ENCODE measurements around the gene TCIRG1.

Gene TCIRG1

DNA sequence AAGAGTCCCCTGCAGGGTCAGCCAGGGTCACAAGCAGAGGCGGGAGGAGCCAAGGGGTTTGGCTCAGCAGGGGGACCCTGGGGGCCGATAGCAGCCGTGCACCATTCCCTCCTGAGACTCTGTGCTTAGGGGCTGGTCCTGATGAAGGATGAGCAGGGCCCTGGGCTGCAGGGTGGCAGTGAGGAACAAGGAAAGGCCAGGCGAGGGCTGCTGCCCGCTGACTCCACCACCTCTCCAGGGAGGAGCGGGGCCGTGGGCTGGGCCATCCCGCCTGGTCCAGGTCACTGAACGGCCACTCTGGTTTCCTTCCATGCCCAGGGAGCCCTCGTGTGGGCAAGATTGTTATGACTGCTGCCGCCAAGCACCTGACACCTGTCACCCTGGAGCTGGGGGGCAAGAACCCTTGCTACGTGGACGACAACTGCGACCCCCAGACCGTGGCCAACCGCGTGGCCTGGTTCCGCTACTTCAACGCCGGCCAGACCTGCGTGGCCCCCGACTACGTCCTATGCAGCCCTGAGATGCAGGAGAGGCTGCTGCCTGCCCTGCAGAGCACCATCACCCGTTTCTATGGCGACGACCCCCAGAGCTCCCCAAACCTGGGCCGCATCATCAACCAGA lies 17.5 kb upstream of the TCIRG1 start:
- Histone ChIP-seq H3K9me3 (ENCODE audit: control insufficient read depth, insufficient read depth, low read length) (no peaks in the 10 kb centered on the region), H3K4me1 (ENCODE audit: control insufficient read depth, insufficient read depth, low read length) (no peaks in the 10 kb centered on the region), H3K4me3 (ENCODE audit: low read length) (no peak overlapping the region), H3K36me3 (ENCODE audit: control insufficient read depth, insufficient read depth, low read length) (no peaks in the 10 kb centered on the region), H3K27ac (ENCODE audit: low read length) (no peak overlapping the region), H3K27me3 (ENCODE audit: control insufficient read depth, insufficient read depth, low read length) (no peaks in the 10 kb centered on the region)
- WGBS (ENCODE audit: insufficient coverage, insufficient read length) = no CpG with 5 or more reads among the region's 27 CpGs
- no peak for DNase-seq (ENCODE audit: low read depth, low spot score)

DNA sequence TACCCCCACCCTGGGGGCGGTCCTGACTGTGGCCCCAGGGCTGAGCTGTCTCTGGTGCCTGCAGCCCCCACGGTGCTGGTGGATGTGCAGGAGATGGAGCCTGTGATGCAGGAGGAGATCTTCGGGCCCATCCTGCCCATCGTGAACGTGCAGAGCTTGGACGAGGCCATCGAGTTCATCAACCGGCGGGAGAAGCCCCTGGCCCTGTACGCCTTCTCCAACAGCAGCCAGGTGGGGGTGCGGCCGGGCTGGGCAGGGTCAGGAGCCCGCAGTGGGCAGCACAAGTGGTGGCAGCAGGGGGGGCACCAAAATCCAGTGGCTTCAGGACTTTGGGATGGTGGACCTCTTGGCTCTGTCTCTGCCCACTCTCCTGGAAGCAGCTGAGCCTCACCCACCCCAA lies 16.3 kb upstream of the TCIRG1 start:
- Histone ChIP-seq H3K9me3 (ENCODE audit: control insufficient read depth, insufficient read depth, low read length) (no peaks in the 10 kb centered on the region), H3K27me3 (ENCODE audit: control insufficient read depth, insufficient read depth, low read length) (no peaks in the 10 kb centered on the region), H3K4me3 (ENCODE audit: low read length) (no peak overlapping the region), H3K27ac (ENCODE audit: low read length) (no peak overlapping the region), H3K4me1 (ENCODE audit: control insufficient read depth, insufficient read depth, low read length) (no peaks in the 10 kb centered on the region), H3K36me3 (ENCODE audit: control insufficient read depth, insufficient read depth, low read length) (no peaks in the 10 kb centered on the region)
- WGBS (ENCODE audit: insufficient coverage, insufficient read length) = no CpG with 5 or more reads among the region's 13 CpGs
- DNase-seq (ENCODE audit: low read depth, low spot score) = no peak

DNA sequence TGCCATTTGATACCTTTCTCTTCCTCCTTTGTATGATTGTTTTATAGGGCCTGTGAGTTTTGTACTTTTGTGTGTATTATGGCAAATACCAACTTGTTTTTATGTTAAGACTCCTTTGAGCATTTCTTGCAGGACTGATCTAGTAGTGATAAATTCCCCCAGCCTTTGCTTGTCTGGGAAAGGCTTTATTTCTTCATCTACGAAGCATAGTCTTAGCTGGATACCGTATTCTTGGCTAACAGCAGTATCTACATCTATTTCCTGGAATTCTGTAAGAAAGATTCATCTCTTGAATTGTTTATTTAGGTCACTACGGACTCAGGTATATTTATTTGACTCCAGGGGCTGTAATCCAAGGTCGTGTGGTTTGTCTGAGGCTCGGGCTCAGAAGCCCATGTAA lies 14.3 kb upstream of the TCIRG1 start:
- WGBS (ENCODE audit: insufficient coverage, insufficient read length) = no CpG with 5 or more reads among the region's 5 CpGs
- Histone ChIP-seq H3K27me3 (ENCODE audit: control insufficient read depth, insufficient read depth, low read length) (no peaks in the 10 kb centered on the region), H3K4me3 (ENCODE audit: low read length) (no peak overlapping the region), H3K36me3 (ENCODE audit: control insufficient read depth, insufficient read depth, low read length) (no peaks in the 10 kb centered on the region), H3K27ac (ENCODE audit: low read length) (no peak overlapping the region), H3K4me1 (ENCODE audit: control insufficient read depth, insufficient read depth, low read length) (no peaks in the 10 kb centered on the region; the same call in 1 of the 2 replicates), H3K9me3 (ENCODE audit: control insufficient read depth, insufficient read depth, low read length) (no peaks in the 10 kb centered on the region)
- DNase-seq (ENCODE audit: low read depth, low spot score) = no peak

DNA sequence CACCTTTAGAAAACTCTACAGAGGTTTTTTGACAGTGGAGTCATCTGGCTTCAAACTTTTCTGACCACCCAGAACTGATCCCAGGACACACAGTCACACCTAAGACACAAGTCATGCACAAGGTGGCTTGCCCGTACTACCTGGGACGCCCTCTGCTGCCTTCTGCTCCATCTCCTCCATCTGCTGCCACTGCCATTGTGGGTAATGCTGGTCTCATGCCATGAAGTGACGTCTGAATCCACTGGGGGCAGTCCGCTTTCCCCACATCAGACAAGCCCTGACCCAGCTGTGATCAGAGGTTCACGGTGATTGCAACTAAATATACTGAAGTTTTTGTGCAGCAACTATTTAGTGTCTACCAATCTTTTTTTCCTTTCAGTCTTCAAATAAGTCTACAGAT lies 13.8 kb upstream of the TCIRG1 start:
- H3K27ac ChIP-seq (ENCODE audit: low read length) = no peak overlapping the region
- H3K9me3 ChIP-seq (ENCODE audit: control insufficient read depth, insufficient read depth, low read length) = no peaks in the 10 kb centered on the region
- DNase-seq (ENCODE audit: low read depth, low spot score) = no peak
- no peaks in the 10 kb centered on the region for H3K36me3 ChIP-seq (ENCODE audit: control insufficient read depth, insufficient read depth, low read length)
- no CpG with 5 or more reads among the region's 5 CpGs for WGBS (ENCODE audit: insufficient coverage, insufficient read length)
- no peaks in the 10 kb centered on the region for H3K27me3 ChIP-seq (ENCODE audit: control insufficient read depth, insufficient read depth, low read length)
- H3K4me3 ChIP-seq (ENCODE audit: low read length) = no peak overlapping the region
- no peaks in the 10 kb centered on the region; the same call in 1 of the 2 replicates for H3K4me1 ChIP-seq (ENCODE audit: control insufficient read depth, insufficient read depth, low read length)

DNA sequence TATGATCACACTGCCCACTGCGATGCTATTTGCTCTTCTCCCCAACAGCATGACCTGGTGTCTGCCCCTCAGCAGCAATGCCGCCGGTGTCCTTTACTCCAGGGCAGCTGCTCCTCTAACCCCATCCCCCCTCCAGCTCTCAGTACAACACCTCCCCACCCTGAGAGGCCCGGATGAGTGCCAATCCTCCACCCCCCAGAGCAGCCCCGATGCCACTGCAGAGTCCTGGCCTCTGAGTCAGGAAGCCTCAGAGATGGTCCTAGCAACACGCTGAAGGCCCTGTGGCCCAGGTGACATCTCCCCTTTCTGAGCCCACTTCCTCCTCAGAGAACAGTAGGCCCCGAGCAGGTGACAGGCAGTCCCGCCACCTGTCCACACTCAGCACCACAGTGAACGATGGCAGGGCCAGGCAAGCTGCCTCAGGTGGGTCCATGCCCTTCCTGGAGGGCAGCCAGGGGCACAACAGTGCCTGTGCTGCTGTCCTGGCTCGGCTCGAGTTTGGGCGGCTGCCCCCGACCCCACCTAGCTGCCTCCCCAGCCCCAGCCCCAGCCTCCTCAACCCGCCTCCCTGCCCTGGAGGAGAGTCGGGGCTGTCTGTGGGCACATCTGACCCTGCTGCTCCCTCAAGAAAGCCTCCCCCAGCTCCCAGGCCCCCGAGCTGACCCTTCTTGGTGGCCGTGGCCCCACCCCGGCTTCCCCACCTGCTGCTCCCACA lies 12.3 kb upstream of the TCIRG1 start:
- H3K36me3 ChIP-seq (ENCODE audit: control insufficient read depth, insufficient read depth, low read length) = no peaks in the 10 kb centered on the region
- DNase-seq (ENCODE audit: low read depth, low spot score) = no peak
- no peaks in the 10 kb centered on the region; the same call in 1 of the 2 replicates for H3K4me1 ChIP-seq (ENCODE audit: control insufficient read depth, insufficient read depth, low read length)
- no peaks in the 10 kb centered on the region for H3K9me3 ChIP-seq (ENCODE audit: control insufficient read depth, insufficient read depth, low read length)
- H3K4me3 ChIP-seq (ENCODE audit: low read length) = no peak overlapping the region
- H3K27me3 ChIP-seq (ENCODE audit: control insufficient read depth, insufficient read depth, low read length) = no peaks in the 10 kb centered on the region
- no CpG with 5 or more reads among the region's 18 CpGs for WGBS (ENCODE audit: insufficient coverage, insufficient read length)
- H3K27ac ChIP-seq (ENCODE audit: low read length) = no peak overlapping the region

DNA sequence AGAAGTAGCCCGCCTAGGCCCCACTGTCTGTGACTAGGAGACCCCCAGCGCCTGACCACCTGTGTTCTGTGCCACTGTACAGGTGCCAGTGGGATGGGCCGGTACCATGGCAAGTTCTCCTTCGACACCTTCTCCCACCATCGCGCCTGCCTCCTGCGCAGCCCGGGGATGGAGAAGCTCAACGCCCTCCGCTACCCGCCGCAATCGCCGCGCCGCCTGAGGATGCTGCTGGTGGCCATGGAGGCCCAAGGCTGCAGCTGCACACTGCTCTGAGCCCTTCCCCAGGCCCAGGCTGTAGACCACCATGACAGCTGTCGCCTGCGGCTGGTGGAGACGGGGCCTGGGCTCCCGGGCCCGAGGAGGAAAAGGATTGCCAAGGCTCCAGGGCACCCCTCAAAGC lies 11.2 kb upstream of the TCIRG1 start:
- no peaks in the 10 kb centered on the region for H3K27me3 ChIP-seq (ENCODE audit: control insufficient read depth, insufficient read depth, low read length)
- no CpG with 5 or more reads among the region's 21 CpGs for WGBS (ENCODE audit: insufficient coverage, insufficient read length)
- H3K4me3 ChIP-seq (ENCODE audit: low read length) = no peak overlapping the region
- no peak overlapping the region for H3K27ac ChIP-seq (ENCODE audit: low read length)
- peaks cover 7% of the 10 kb centered on the region; the same call in 1 of the 2 replicates for H3K36me3 ChIP-seq (ENCODE audit: control insufficient read depth, insufficient read depth, low read length)
- DNase-seq (ENCODE audit: low read depth, low spot score) = no peak
- no peaks in the 10 kb centered on the region; the same call in 1 of the 2 replicates for H3K4me1 ChIP-seq (ENCODE audit: control insufficient read depth, insufficient read depth, low read length)
- no peaks in the 10 kb centered on the region for H3K9me3 ChIP-seq (ENCODE audit: control insufficient read depth, insufficient read depth, low read length)

DNA sequence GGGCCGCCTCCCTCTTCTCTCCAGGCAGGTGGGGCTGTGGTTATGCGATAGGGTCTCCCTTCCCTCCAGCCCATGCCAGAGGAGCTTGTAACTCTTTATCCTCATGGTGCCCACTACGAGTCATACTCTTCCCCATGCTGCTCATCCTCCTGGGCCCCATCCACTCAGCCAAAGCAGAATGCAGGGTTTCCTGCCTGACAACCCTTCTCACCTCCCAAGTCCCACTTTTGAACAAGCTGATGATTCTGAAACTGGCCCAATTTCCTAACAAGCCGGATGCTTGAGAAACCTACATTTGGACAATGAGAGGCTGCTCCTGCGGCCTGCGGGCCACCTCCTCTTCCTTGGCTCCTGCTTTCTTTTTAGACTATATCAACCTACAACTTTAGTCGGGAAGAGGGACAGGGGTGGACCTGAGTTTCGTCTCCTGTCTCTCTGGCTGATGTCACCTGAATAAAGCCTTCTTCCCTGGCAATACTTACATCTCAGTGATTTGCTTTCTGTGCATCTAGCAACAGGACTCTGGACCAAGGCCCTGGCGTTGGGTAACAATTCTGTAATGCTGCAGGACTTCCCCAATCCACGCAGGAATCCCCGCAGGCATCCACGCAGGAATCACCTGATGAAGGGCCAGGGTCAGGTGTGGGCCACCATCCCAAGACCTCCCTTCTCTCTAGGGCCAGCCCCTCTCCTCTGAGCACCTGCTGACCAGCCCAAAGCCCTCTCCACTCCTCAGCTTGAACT lies 9.9 kb upstream of the TCIRG1 start:
- no peaks in the 10 kb centered on the region for H3K9me3 ChIP-seq (ENCODE audit: control insufficient read depth, insufficient read depth, low read length)
- no peak for DNase-seq (ENCODE audit: low read depth, low spot score)
- H3K4me3 ChIP-seq (ENCODE audit: low read length) = no peak overlapping the region
- H3K36me3 ChIP-seq (ENCODE audit: control insufficient read depth, insufficient read depth, low read length) = peaks cover 20% of the 10 kb centered on the region
- no CpG with 5 or more reads among the region's 12 CpGs for WGBS (ENCODE audit: insufficient coverage, insufficient read length)
- H3K4me1 ChIP-seq (ENCODE audit: control insufficient read depth, insufficient read depth, low read length) = no peaks in the 10 kb centered on the region; the same call in 1 of the 2 replicates
- no peaks in the 10 kb centered on the region for H3K27me3 ChIP-seq (ENCODE audit: control insufficient read depth, insufficient read depth, low read length)
- no peak overlapping the region for H3K27ac ChIP-seq (ENCODE audit: low read length)

DNA sequence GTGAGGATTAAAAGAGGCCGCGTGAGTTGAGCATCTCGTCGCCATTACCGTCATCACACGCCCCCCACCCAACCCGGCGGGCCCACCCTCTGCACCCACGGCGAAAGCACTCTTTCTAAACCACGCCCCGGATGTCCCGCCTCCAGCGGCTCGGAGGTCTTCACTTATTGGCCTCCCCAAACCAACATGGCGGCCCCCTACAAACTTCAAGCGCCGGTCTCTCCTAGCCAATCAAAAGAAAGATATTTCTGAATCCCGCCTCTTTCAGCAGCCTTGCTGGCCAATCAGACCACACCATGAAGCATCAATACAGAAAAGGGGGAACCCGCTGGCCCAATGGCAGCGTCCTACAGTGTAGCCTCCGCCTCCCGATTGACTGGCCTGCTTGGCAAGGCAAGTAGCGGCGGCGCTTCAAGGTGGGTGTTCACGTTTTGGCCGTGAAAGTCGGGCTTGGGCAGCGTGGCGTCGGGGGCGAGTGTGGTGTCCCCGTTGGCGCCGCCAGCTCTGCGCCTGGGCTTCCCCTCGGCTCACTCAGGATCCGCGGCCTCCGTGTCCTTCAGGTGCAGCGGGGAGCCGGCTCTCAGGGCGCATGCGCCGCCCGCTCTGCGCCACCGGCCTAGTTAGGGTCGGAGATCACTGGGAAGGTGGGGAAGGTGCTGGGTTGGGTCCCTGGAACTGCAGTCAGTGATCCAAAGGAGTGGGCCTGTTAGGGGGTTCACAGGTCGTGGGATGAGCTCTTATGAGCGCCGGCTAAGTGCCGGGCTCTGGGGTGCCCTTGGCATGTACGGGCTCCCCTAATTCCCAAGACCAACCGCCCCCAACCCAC lies 8.3 kb upstream of the TCIRG1 start, which contains the start of gene NDUFS8:
NDUFS8 (plus strand) TSS at position 364 of the 826 bp plus-strand sequence. CDS start 1,471 bp downstream, outside the sequence.
- H3K9me3 ChIP-seq (ENCODE audit: control insufficient read depth, insufficient read depth, low read length) = no peaks in the 10 kb centered on the region
- no CpG with 5 or more reads among the region's 56 CpGs for WGBS (ENCODE audit: insufficient coverage, insufficient read length)
- peak; percentile 97 for DNase-seq (ENCODE audit: low read depth, low spot score)
- H3K27ac ChIP-seq (ENCODE audit: low read length) = no peak within 1 kb of the TSS
- H3K27me3 ChIP-seq (ENCODE audit: control insufficient read depth, insufficient read depth, low read length) = no peaks in the 10 kb centered on the region
- peaks cover 23% of the 10 kb centered on the region for H3K36me3 ChIP-seq (ENCODE audit: control insufficient read depth, insufficient read depth, low read length)
- no peaks in the 10 kb centered on the region; the same call in 1 of the 2 replicates for H3K4me1 ChIP-seq (ENCODE audit: control insufficient read depth, insufficient read depth, low read length)
- peak within 1 kb of the TSS; percentile 92; the same call in 1 of the 2 replicates for H3K4me3 ChIP-seq (ENCODE audit: low read length)

DNA sequence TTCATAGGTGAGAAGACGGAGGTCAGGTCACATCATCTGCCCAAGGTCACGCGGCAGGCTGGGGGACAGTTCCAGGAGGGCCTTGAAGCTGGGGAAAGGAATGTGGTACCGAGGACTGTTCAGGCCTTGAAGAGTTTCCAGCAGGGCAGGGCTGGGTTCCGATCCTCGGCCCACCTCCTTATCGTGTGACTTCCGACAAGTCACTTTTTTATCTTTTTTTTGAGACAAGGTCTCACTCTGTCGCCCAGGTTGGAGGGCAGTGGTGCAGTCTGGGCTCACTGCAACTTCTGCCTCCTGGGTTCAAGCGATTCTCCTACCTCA lies 7.7 kb upstream of the TCIRG1 start:
- Histone ChIP-seq H3K36me3 (ENCODE audit: control insufficient read depth, insufficient read depth, low read length) (peaks cover 23% of the 10 kb centered on the region), H3K4me3 (ENCODE audit: low read length) (peak overlapping the region; percentile 92; the same call in 1 of the 2 replicates), H3K27me3 (ENCODE audit: control insufficient read depth, insufficient read depth, low read length) (no peaks in the 10 kb centered on the region), H3K4me1 (ENCODE audit: control insufficient read depth, insufficient read depth, low read length) (no peaks in the 10 kb centered on the region; the same call in 1 of the 2 replicates), H3K9me3 (ENCODE audit: control insufficient read depth, insufficient read depth, low read length) (no peaks in the 10 kb centered on the region), H3K27ac (ENCODE audit: low read length) (no peak overlapping the region)
- no peak for DNase-seq (ENCODE audit: low read depth, low spot score)
- no CpG with 5 or more reads among the region's 10 CpGs for WGBS (ENCODE audit: insufficient coverage, insufficient read length)

DNA sequence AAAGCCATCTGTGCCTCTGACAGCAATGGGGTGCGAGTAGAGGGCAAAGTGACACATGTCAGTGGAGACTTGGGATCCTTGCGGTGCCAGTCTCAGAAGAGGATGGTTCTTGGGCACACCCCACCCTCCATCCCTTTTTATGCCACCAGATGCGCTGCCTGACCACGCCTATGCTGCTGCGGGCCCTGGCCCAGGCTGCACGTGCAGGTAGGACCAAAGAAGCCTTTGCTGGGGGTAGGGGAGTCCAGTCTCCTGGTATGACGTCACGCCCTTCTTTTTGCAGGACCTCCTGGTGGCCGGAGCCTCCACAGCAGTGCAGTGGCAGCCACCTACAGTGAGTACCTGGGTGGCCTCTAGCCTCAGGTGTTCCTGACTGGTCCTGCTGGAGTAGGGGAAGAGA lies 6.8 kb upstream of the TCIRG1 start:
- no peak overlapping the region for H3K27ac ChIP-seq (ENCODE audit: low read length)
- no peaks in the 10 kb centered on the region for H3K27me3 ChIP-seq (ENCODE audit: control insufficient read depth, insufficient read depth, low read length)
- H3K4me1 ChIP-seq (ENCODE audit: control insufficient read depth, insufficient read depth, low read length) = no peaks in the 10 kb centered on the region; the same call in 1 of the 2 replicates
- H3K9me3 ChIP-seq (ENCODE audit: control insufficient read depth, insufficient read depth, low read length) = no peaks in the 10 kb centered on the region
- H3K4me3 ChIP-seq (ENCODE audit: low read length) = no peak overlapping the region
- DNase-seq (ENCODE audit: low read depth, low spot score) = no peak
- WGBS (ENCODE audit: insufficient coverage, insufficient read length) = no CpG with 5 or more reads among the region's 9 CpGs
- H3K36me3 ChIP-seq (ENCODE audit: control insufficient read depth, insufficient read depth, low read length) = peaks cover 26% of the 10 kb centered on the region
